GM12878 (cell line): ENCODE results near the gene MAD2L2. TPM values are rescaled to one million over a fixed set of nuclear protein-coding genes. Genes with fewer than 3 reads are reported as not detected.
A peak's percentile ranks its signal among the peaks of the same experiment; 100 is the strongest.

Source experiments
- ATAC-seq: fragments of 200-7000 bp; cut with Tn5 transposase; 3 replicates; pipeline ENCODE4 v1.9.1; 2020; ENCODE audit warnings: mild to moderate bottlenecking, moderate library complexity
- BruUV-seq: library from RNA; stranded (reverse); fragments of 400-500 nt; replicated peaks from 2 replicates; lab custom pipeline; 2021; lab: Mats Ljungman, UMichigan
- CTCF ChIA-PET: fragments of 300-600 bp; sonication (Branson Sonifier 250); formaldehyde crosslinking; extraction: SDS; loops from one replicate; lab custom pipeline; 2021; ENCODE audit warnings: inconsistent platforms; lab: Yijun Ruan, JAX
- POLR2A ChIA-PET: fragments of 350-600 bp; formaldehyde crosslinking; extraction: SDS; loops from one replicate; lab custom pipeline; 2021; ENCODE audit warnings: inconsistent platforms; lab: Charles Lee
- RAD21 ChIA-PET: fragments of 300-600 bp; sonication (Branson Sonifier 250); formaldehyde crosslinking; loops from one replicate; lab custom pipeline; 2023; ENCODE audit warnings: antibody characterized with exemption; ENCODE audit not compliant: unreplicated experiment; lab: Charles Lee
- SMC1A ChIA-PET: fragments of 300-600 bp; sonication (Branson Sonifier 250); formaldehyde crosslinking; loops from one replicate; lab custom pipeline; 2023; ENCODE audit not compliant: unreplicated experiment, uncharacterized antibody; lab: Charles Lee
- DNase-seq: peaks from one replicate; pipeline ENCODE4 v3.0.0-alpha.2; 2011; ENCODE audit warnings: low read depth, low spot score
- FAIRE-seq: peaks from 3 replicates; lab custom pipeline; 2011; peaks lifted over from hg19 to GRCh38; lab: Jason Lieb, UNC
- H2AFZ ChIP-seq: 2 replicates; pipeline ENCODE4 v1.6.0; 2011; ENCODE audit warnings: low read depth, low read length, control low read depth; ENCODE audit not compliant: control insufficient read depth
- H3K27ac ChIP-seq: 2 replicates; pipeline ENCODE4 v1.5.1; 2011; ENCODE audit warnings: control low read depth; ENCODE audit not compliant: control insufficient read depth, insufficient read depth
- H3K27me3 ChIP-seq, 2 experiments: replicated peaks in 1 of 2; 2 replicates each; pipeline versions ENCODE4 v1.6.0 to v1.6.1; 2011; ENCODE audit warnings: low read length in 1 of 2; ENCODE audit not compliant: control insufficient read depth in 2 of 2, insufficient read depth in 2 of 2
- H3K36me3 ChIP-seq, 2 experiments: 2 replicates each; pipeline ENCODE4 v1.5.1; 2011; ENCODE audit warnings: low read length in 1 of 2; ENCODE audit not compliant: control insufficient read depth in 2 of 2, insufficient read depth in 2 of 2
- H3K4me1 ChIP-seq: 2 replicates; pipeline ENCODE4 v1.6.1; 2011; ENCODE audit warnings: mild to moderate bottlenecking, low read length, moderate library complexity, mixed read lengths; ENCODE audit not compliant: control insufficient read depth, insufficient read depth
- H3K4me2 ChIP-seq: 2 replicates; pipeline ENCODE4 v1.6.0; 2011; ENCODE audit warnings: control low read depth; ENCODE audit not compliant: control insufficient read depth, insufficient read depth
- H3K4me3 ChIP-seq: fragments of 200-600 bp; sonication (generic); 2 replicates; pipeline ENCODE4 v1.5.1; 2016
- H3K79me2 ChIP-seq: 2 replicates; pipeline ENCODE4 v1.6.0; 2011; ENCODE audit warnings: low read length; ENCODE audit not compliant: control insufficient read depth, insufficient read depth
- H3K9ac ChIP-seq: 2 replicates; pipeline ENCODE4 v1.8.0; 2011; ENCODE audit warnings: low read length, control low read depth, mixed read lengths; ENCODE audit not compliant: control insufficient read depth, insufficient read depth
- H3K9me3 ChIP-seq: replicated peaks from 3 replicates; pipeline ENCODE4 v1.5.1; 2011; ENCODE audit warnings: mild to moderate bottlenecking, low read length; ENCODE audit not compliant: control insufficient read depth, insufficient read depth
- H4K20me1 ChIP-seq: 2 replicates; pipeline ENCODE4 v1.6.0; 2011; ENCODE audit not compliant: control insufficient read depth, insufficient read depth
- BCL3 ChIP-seq: IDR thresholded peaks from 2 replicates; pipeline ENCODE4 v1.6.1; 2011; ENCODE audit warnings: borderline replicate concordance, low read depth, mild to moderate bottlenecking, moderate library complexity, low read length; ENCODE audit not compliant: insufficient read depth, poor library complexity, severe bottlenecking
- ETV6 ChIP-seq, 2 experiments: fragments of 450-650 bp in 1 of 2; IDR thresholded peaks in 1 of 2; conservative IDR thresholded peaks in 1 of 2; 2 replicates each; pipeline ENCODE4 v1.6.1; 2014; ENCODE audit warnings: antibody characterized with exemption in 1 of 2, borderline replicate concordance in 1 of 2, low read depth in 1 of 2, mild to moderate bottlenecking in 1 of 2, moderate library complexity in 1 of 2
- GABPA ChIP-seq: IDR thresholded peaks from 2 replicates; pipeline ENCODE4 v1.6.1; 2014; ENCODE audit warnings: antibody characterized with exemption, low read depth, mild to moderate bottlenecking, inconsistent platforms
- IKZF1 ChIP-seq: fragments of 450-650 bp; conservative IDR thresholded peaks from 2 replicates; pipeline ENCODE4 v1.6.1; 2017; ENCODE audit warnings: antibody characterized with exemption, mild to moderate bottlenecking
- LARP7 ChIP-seq: fragments of 450-650 bp; IDR thresholded peaks from 2 replicates; pipeline ENCODE4 v1.6.1; 2017; ENCODE audit warnings: mild to moderate bottlenecking
- NR2F1 ChIP-seq: fragments of 450-650 bp; conservative IDR thresholded peaks from 2 replicates; pipeline ENCODE4 v1.6.1; 2017; ENCODE audit warnings: mild to moderate bottlenecking
- POU2F2 ChIP-seq: IDR thresholded peaks from 3 replicates; pipeline ENCODE4 v1.6.1; 2011; ENCODE audit warnings: low read depth, mild to moderate bottlenecking, low read length, borderline replicate concordance
- PRDM15 ChIP-seq: fragments of 450-650 bp; formaldehyde crosslinking; IDR thresholded peaks from 2 replicates; pipeline ENCODE4 v1.4.0; 2020; ENCODE audit warnings: mild to moderate bottlenecking, moderate library complexity
- RAD21 ChIP-seq: IDR thresholded peaks from 2 replicates; pipeline ENCODE4 v1.6.1; 2011; ENCODE audit warnings: mild to moderate bottlenecking, low read depth, low read length, moderate library complexity; ENCODE audit not compliant: insufficient read depth
- SMAD1 ChIP-seq: fragments of 450-650 bp; IDR thresholded peaks from 2 replicates; pipeline ENCODE4 v1.6.1; 2018; ENCODE audit warnings: mild to moderate bottlenecking, low read depth; ENCODE audit not compliant: partially characterized antibody
- SMARCA5 ChIP-seq: fragments of 450-650 bp; IDR thresholded peaks from 2 replicates; pipeline ENCODE4 v1.6.1; 2017; ENCODE audit warnings: mild to moderate bottlenecking
- SMC3 ChIP-seq: IDR thresholded peaks from 2 replicates; pipeline ENCODE4 v1.6.1; 2011; ENCODE audit warnings: low read length, improper control_type of control experiment, borderline replicate concordance
- SRF ChIP-seq, 2 experiments: IDR thresholded peaks; 2 replicates each; pipeline ENCODE4 v1.6.1; 2011; ENCODE audit warnings: low read depth in 2 of 2, low read length in 2 of 2, mild to moderate bottlenecking in 1 of 2, moderate library complexity in 1 of 2
- TCF3 ChIP-seq: IDR thresholded peaks from 2 replicates; pipeline ENCODE4 v1.6.1; 2012; ENCODE audit warnings: low read depth, mild to moderate bottlenecking, low read length, borderline replicate concordance; ENCODE audit not compliant: insufficient read depth
- ZNF24 ChIP-seq: fragments of 450-650 bp; IDR thresholded peaks from 2 replicates; pipeline ENCODE4 v1.6.1; 2017; ENCODE audit warnings: antibody characterized with exemption, mild to moderate bottlenecking
- WGBS: methylation state at CpG from one replicate; pipeline ENCODE4 v1.1.6; 2016; ENCODE audit warnings: low lambda C conversion rate; ENCODE audit not compliant: insufficient replicate concordance, insufficient coverage; ENCODE audit errors: missing lambda C conversion rate; 5-methylcytosine and 5-hydroxymethylcytosine counted together
- in situ Hi-C: fragments of 300-500 bp; cut with MboI; formaldehyde crosslinking; loops from 9 replicates; pipeline ENCODE4 v1.14.3; 2018; ENCODE audit warnings: mixed read lengths
- intact Hi-C: fragments of 100-400 bp; cut with micrococcal nuclease; formaldehyde crosslinking; loops from one replicate; pipeline ENCODE4 v1.14.2; 2022; ENCODE audit not compliant: unreplicated experiment
- polyA plus RNA-seq, 11 experiments: library from polyadenylated mRNA; depleted of rRNA in 4 of 11; unstranded in 6 of 11; stranded (reverse) in 5 of 11; fragments of >200 nt; fragmentation: Nextera tagmentation in 4 of 11; fragmentation: Illumina TruSeq in 1 of 11; extraction: Ambion mirVana in 4 of 11; extraction: Trizol in 1 of 11; gene quantifications; 1 replicate in 1 of 11; 2 replicates in 10 of 11; pipeline versions ENCODE4 v1.2.1 to v1.2.3, GENCODE V29; 2011 to 2016; ENCODE audit warnings: inconsistent platforms in 2 of 11, missing spikeins in 2 of 11, low read depth in 1 of 11
- total RNA-seq, 4 experiments: library from RNA; depleted of rRNA in 3 of 4; stranded (reverse); fragments of >200 nt in 3 of 4; fragmentation: Illumina TruSeq in 1 of 4; extraction: Trizol in 1 of 4; gene quantifications; 2 replicates each; pipeline versions ENCODE4 v1.2.1 to v1.2.3, GENCODE V29; 2013 to 2021

MAD2L2 gene
- total and polyA plus RNA-seq, 10 of the 15 experiments (the other 5 are each of a cell fraction or from before 2014, with no cell fraction given): 3.5 to 95.0 (median 53.2) TPM

- Histone ChIP-seq H3K9ac (no peak overlapping the region), H3K27ac (no peak overlapping the region), H2AFZ (no peak overlapping the region; the same call in 1 of the 2 replicates), H3K4me1 (peaks cover 3% of the 10 kb centered on the region), H3K9me3 (no peaks in the 10 kb centered on the region), H4K20me1 (no peaks in the 10 kb centered on the region), H3K4me2 (peak overlapping the region; percentile 28), H3K4me3 (no peak overlapping the region), H3K27me3 (no peaks in the 10 kb centered on the region; a peak in 2 of 4 replicates), H3K36me3 (no peaks in the 10 kb centered on the region), H3K79me2 (no peaks in the 10 kb centered on the region)
- CTCF ChIA-PET: interaction anchor here (1.0 to 3.2 kb wide), 18 partner anchors 13 to 613 kb away, joined by 3 to 36 read pairs (median 6); partner anchors contain the start of genes AGTRAP and FBXO6
- WGBS: 10% methylated on average over 43 of the region's 47 CpGs
- no TSS peak for BruUV-seq
- DNase-seq (no peak), FAIRE-seq (no peak), ATAC-seq (peak; percentile 83)
- intact Hi-C loops (loop anchor here (1.0 kb wide), 2 partner anchors 69 to 99 kb away; no protein-coding TSS in a partner anchor), in situ Hi-C loops (no loop called here)
- SMC1A ChIA-PET: interaction anchor here (0.6 to 1.6 kb wide), 6 partner anchors 61 to 163 kb away, joined by 3 to 5 read pairs (median 4); partner anchors contain the start of gene AGTRAP
- POLR2A ChIA-PET: interaction anchor here (0.5 to 1.1 kb wide), 2 partner anchors 61 to 272 kb away, joined by 3 to 4 read pairs; no protein-coding TSS in a partner anchor
- RAD21 ChIA-PET: interaction anchor here (0.6 to 3.3 kb wide), 10 partner anchors 14 to 98 kb away, joined by 3 to 25 read pairs (median 3); partner anchors contain the start of gene FBXO6
- TF ChIP-seq NR2F1: 0 out of 2 replicates have a peak, but pooled peaks have one; percentile 29
- TF ChIP-seq RAD21: peak; percentile 79
- no peak for TF ChIP-seq GABPA
- peak; percentile 64; the same call in 1 of the 2 replicates for TF ChIP-seq LARP7
- TF ChIP-seq IKZF1: peak; percentile 35; the same call in 1 of the 2 replicates
- no peak for TF ChIP-seq ETV6 (conservative IDR thresholded peaks at IDR 0.05 in 1 of 2, IDR thresholded peaks at IDR 0.05 in 1 of 2; ENCODE audit: borderline replicate concordance in 1 of 2, low read depth in 1 of 2)
- TF ChIP-seq SRF (IDR thresholded peaks at IDR 0.05; ENCODE audit: low read depth in 2 of 2, low read length in 2 of 2): no peak
- TF ChIP-seq ZNF24: peak; percentile 22; the same call in 1 of the 2 replicates
- no peak for TF ChIP-seq TCF3
- peak; percentile 78 for TF ChIP-seq SMC3
- peak; percentile 95 for TF ChIP-seq SMARCA5
- peak; percentile 36 for TF ChIP-seq SMAD1
- no peak for TF ChIP-seq BCL3
- TF ChIP-seq PRDM15 (CRISPR knock-in tag): no peak
- 0 out of 3 replicates have a peak, but pooled peaks have one; percentile 19 for TF ChIP-seq POU2F2
These were observed 30.5 kb downstream of the MAD2L2 start for GRCh38 chr1:11650331-11650991.
